ENCODE data around the gene FAM111A. TPM values are rescaled to one million over a fixed set of nuclear protein-coding genes. Genes with fewer than 3 reads are reported as not detected.

The FAM111A gene
- total RNA-seq, 1 experiment from 2014 or later: 37.9 TPM

- CTCF ChIA-PET: interaction anchor here (1.5 kb wide), 1 partner anchor 15 kb away, joined by 3 read pairs; no protein-coding TSS in a partner anchor
- intact Hi-C loops (cut with micrococcal nuclease; ENCODE audit: unreplicated experiment) (no loop called here), in situ Hi-C loops (cut with HindIII; ENCODE audit: low pct_unique_long_range_greater_than_20kb, low sequenced_read_pairs) (no loop called here)
- no peaks in the 10 kb centered on the region for H3K4me1 ChIP-seq (ENCODE audit: control insufficient read depth, insufficient read depth, low read length)
- no TSS peak for BruUV-seq (replicated peaks)
- ATAC-seq: no peak
- no peaks in the 10 kb centered on the region for H3K36me3 ChIP-seq (ENCODE audit: control insufficient read depth, insufficient read depth, low read length)
- peaks cover 6% of the 10 kb centered on the region for H3K27me3 ChIP-seq (ENCODE audit: control insufficient read depth, insufficient read depth, low read length)
- no peak overlapping the region for H3K27ac ChIP-seq (ENCODE audit: low read length)
- TF ChIP-seq SIN3A (IDR thresholded peaks at IDR 0.05; ENCODE audit: borderline replicate concordance, insufficient read depth, low read depth, low read length) (no peak), TCF7L2 (IDR thresholded peaks at IDR 0.05; ENCODE audit: low read depth, low read length) (no peak), CTCF (IDR thresholded peaks at IDR 0.05) (no peak), POLR2AphosphoS5 (IDR thresholded peaks at IDR 0.05; ENCODE audit: low read depth, low read length) (no peak), REST (IDR thresholded peaks at IDR 0.05; ENCODE audit: insufficient read depth in 1 of 2, low read depth in 2 of 2, low read length in 1 of 2) (no peak)
- POLR2A ChIA-PET: no interaction called here
- DNase-seq (ENCODE audit: low read depth, low spot score): no peak
- H3K4me3 ChIP-seq (ENCODE audit: low read depth in 2 of 2, low read length in 2 of 2): no peak overlapping the region
- H3K9me3 ChIP-seq (ENCODE audit: control insufficient read depth, insufficient read depth, low read depth, low read length): no peaks in the 10 kb centered on the region
Observed at GRCh38 chr11:59189986-59190385, 47.3 kb downstream of the FAM111A start.

GRCh38 chr11:59191095-59191494 lies 48.4 kb downstream of the FAM111A start:
- TF ChIP-seq REST (IDR thresholded peaks at IDR 0.05; ENCODE audit: insufficient read depth in 1 of 2, low read depth in 2 of 2, low read length in 1 of 2): no peak
- in situ Hi-C loops (cut with HindIII; ENCODE audit: low pct_unique_long_range_greater_than_20kb, low sequenced_read_pairs): no loop called here
- Histone ChIP-seq H3K27me3 (ENCODE audit: control insufficient read depth, insufficient read depth, low read length) (peaks cover 9% of the 10 kb centered on the region), H3K4me3 (ENCODE audit: low read depth in 2 of 2, low read length in 2 of 2) (no peak overlapping the region), H3K9me3 (ENCODE audit: control insufficient read depth, insufficient read depth, low read depth, low read length) (no peaks in the 10 kb centered on the region), H3K36me3 (ENCODE audit: control insufficient read depth, insufficient read depth, low read length) (no peaks in the 10 kb centered on the region), H3K4me1 (ENCODE audit: control insufficient read depth, insufficient read depth, low read length) (no peaks in the 10 kb centered on the region), H3K27ac (ENCODE audit: low read length) (no peak overlapping the region)
- DNase-seq (ENCODE audit: low read depth, low spot score): no peak
- intact Hi-C loops (cut with micrococcal nuclease; ENCODE audit: unreplicated experiment): no loop called here
- ChIA-PET CTCF (interaction anchor here (1.5 kb wide), 1 partner anchor 16 kb away, joined by 3 read pairs; no protein-coding TSS in a partner anchor), POLR2A (no interaction called here)
- no peak for ATAC-seq
- BruUV-seq (replicated peaks): no TSS peak

All from Panc1 (cell line).